CD4-positive, alpha-beta T cell (primary cell): ENCODE data around the gene TGM5. TPM values are rescaled to one million over a fixed set of nuclear protein-coding genes. Genes with fewer than 3 reads are reported as not detected.

ENCODE experiments used
- ATAC-seq: fragments of 200-7000 bp; cut with Tn5 transposase; one replicate; pipeline ENCODE4 v1.10.0; 2022; ENCODE audit warnings: mild to moderate bottlenecking; ENCODE audit not compliant: poor library complexity
- CTCF ChIA-PET: fragments of 350-600 bp; sonication (Branson Sonifier 250); formaldehyde crosslinking; loops from one replicate; lab custom pipeline; 2021; ENCODE audit warnings: antibody characterized with exemption, inconsistent platforms; lab: Charles Lee
- POLR2A ChIA-PET: fragments of 350-600 bp; sonication (Branson Sonifier 250); formaldehyde crosslinking; loops from one replicate; lab custom pipeline; 2021; ENCODE audit warnings: antibody characterized with exemption, inconsistent platforms; lab: Charles Lee
- DNase-seq, 14 experiments: peaks; one replicate each; pipeline ENCODE4 v3.0.0-alpha.2; 2013 to 2020; ENCODE audit warnings: mixed read lengths in 2 of 14
- H3K27ac ChIP-seq, 2 donors: one replicate each; pipeline versions ENCODE4 v1.5.1 to v1.7.0; 2013; ENCODE audit warnings: low read length in 2 of 2, low read depth in 1 of 2, mild to moderate bottlenecking in 1 of 2
- H3K27me3 ChIP-seq, 2 experiments: 1 replicate in 1 of 2; 2 replicates in 1 of 2; pipeline versions ENCODE4 v1.6.1 to v1.7.0; 2013; ENCODE audit warnings: low read length in 2 of 2, control low read depth in 1 of 2, mild to moderate bottlenecking in 1 of 2, moderate library complexity in 1 of 2; ENCODE audit not compliant: insufficient read depth in 2 of 2, control insufficient read depth in 1 of 2
- H3K36me3 ChIP-seq: one replicate; pipeline ENCODE4 v1.6.1; 2013; ENCODE audit warnings: low read length, control low read depth; ENCODE audit not compliant: insufficient read depth
- H3K4me1 ChIP-seq: one replicate; pipeline ENCODE4 v1.6.1; 2013; ENCODE audit warnings: low read length, control low read depth; ENCODE audit not compliant: insufficient read depth
- H3K4me3 ChIP-seq: one replicate; pipeline ENCODE4 v1.5.1; 2013; ENCODE audit warnings: mild to moderate bottlenecking, low read length, moderate library complexity
- H3K9me3 ChIP-seq, 2 experiments: 1 replicate in 1 of 2; 2 replicates in 1 of 2; pipeline versions ENCODE4 v1.6.1 to v1.7.0; 2013; ENCODE audit warnings: low read length in 2 of 2, mild to moderate bottlenecking in 2 of 2, control low read depth in 1 of 2, moderate library complexity in 1 of 2; ENCODE audit not compliant: control insufficient read depth in 1 of 2, insufficient read depth in 1 of 2
- H3K27ac Mint-ChIP-seq: one replicate; pipeline ENCODE4 v1.8.0; 2020; ENCODE audit warnings: mixed read lengths
- H3K27me3 Mint-ChIP-seq: one replicate; pipeline ENCODE4 v1.8.0; 2021; ENCODE audit warnings: mixed read lengths
- H3K36me3 Mint-ChIP-seq: one replicate; pipeline ENCODE4 v1.8.0; 2021; ENCODE audit warnings: low read depth, mixed read lengths
- H3K4me1 Mint-ChIP-seq: one replicate; pipeline ENCODE4 v1.8.0; 2021; ENCODE audit warnings: low read depth, mixed read lengths
- H3K4me3 Mint-ChIP-seq: one replicate; pipeline ENCODE4 v1.8.0; 2020; ENCODE audit warnings: mild to moderate bottlenecking, mixed read lengths
- H3K9me3 Mint-ChIP-seq: one replicate; pipeline ENCODE4 v1.8.0; 2020; ENCODE audit warnings: mixed read lengths
- intact Hi-C, 2 experiments: fragments of 100-400 bp; cut with DNase I in 1 of 2; cut with micrococcal nuclease in 1 of 2; formaldehyde crosslinking; loops; one replicate each; pipeline versions ENCODE4 v1.15.1 to v1.9.0; 2023 to 2025; cut with DNase I, micrococcal nuclease
- total RNA-seq, 174 experiments: library from RNA in 2 of 174; stranded (reverse) in 2 of 174; gene quantifications; one replicate each; pipeline ENCODE4 v1.2.3 and lab custom pipeline; 2021 to 2026
- TF ChIP-seq, protein P1 (sequence below): fragments of 200-600 bp; IDR thresholded peaks from one replicate; pipeline ENCODE4 v1.8.0; 2022; ENCODE audit warnings: antibody characterized with exemption, mild to moderate bottlenecking

The TGM5 gene
- total RNA-seq, 2 experiments from 2014 or later: not detected

DNA sequence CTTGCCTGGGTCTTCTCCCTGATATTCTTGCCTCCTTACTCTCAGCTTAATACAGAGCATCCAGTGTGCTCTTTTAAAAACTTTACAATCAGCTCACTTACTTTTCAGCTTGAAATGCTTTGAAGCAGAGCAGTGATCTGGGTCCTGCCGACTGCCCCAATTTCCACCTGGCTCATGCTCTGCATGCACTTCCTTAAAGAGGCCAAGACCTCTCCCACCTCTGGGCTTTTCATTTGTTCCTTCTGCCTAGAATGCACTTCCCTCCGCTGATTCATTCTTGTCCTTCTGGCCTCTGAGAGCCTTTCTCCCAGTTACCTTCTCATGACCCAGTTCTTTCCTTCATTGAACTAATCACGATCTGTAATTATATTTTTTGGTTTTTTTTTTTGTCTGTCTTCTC lies 83.5 kb downstream of the TGM5 start:
- intact Hi-C loops: loop anchor here in 1 of 2 experiments (5.0 to 10.0 kb wide), 3 partner anchors 76 to 1984 kb away; partner anchors contain the start of genes TTBK2 and UBR1
- Histone ChIP-seq H3K36me3 (peaks cover 14% of the 10 kb centered on the region), H3K27me3 (no peaks in the 10 kb centered on the region), H3K4me1 (peaks cover 19% of the 10 kb centered on the region), H3K27ac (no peak overlapping the region), H3K4me3 (no peak overlapping the region), H3K9me3 (no peaks in the 10 kb centered on the region)
- no peak overlapping the region for H3K4me3 Mint-ChIP-seq
- TF ChIP-seq, protein P1, sequence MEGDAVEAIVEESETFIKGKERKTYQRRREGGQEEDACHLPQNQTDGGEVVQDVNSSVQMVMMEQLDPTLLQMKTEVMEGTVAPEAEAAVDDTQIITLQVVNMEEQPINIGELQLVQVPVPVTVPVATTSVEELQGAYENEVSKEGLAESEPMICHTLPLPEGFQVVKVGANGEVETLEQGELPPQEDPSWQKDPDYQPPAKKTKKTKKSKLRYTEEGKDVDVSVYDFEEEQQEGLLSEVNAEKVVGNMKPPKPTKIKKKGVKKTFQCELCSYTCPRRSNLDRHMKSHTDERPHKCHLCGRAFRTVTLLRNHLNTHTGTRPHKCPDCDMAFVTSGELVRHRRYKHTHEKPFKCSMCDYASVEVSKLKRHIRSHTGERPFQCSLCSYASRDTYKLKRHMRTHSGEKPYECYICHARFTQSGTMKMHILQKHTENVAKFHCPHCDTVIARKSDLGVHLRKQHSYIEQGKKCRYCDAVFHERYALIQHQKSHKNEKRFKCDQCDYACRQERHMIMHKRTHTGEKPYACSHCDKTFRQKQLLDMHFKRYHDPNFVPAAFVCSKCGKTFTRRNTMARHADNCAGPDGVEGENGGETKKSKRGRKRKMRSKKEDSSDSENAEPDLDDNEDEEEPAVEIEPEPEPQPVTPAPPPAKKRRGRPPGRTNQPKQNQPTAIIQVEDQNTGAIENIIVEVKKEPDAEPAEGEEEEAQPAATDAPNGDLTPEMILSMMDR: no peak
- peaks cover 51% of the 10 kb centered on the region for H3K36me3 Mint-ChIP-seq
- H3K4me1 Mint-ChIP-seq: peaks cover 33% of the 10 kb centered on the region
- H3K27ac Mint-ChIP-seq: peak overlapping the region; percentile 98
- ATAC-seq: no peak
- DNase-seq: no peak
- no peaks in the 10 kb centered on the region for H3K9me3 Mint-ChIP-seq
- ChIA-PET CTCF (interaction anchor here (1.1 kb wide), 1 partner anchor 20 kb away, joined by 3 read pairs; no protein-coding TSS in a partner anchor), POLR2A (interaction anchor here (1.1 kb wide), 1 partner anchor 77 kb away, joined by 4 read pairs; the partner anchor contains the start of gene UBR1)
- H3K27me3 Mint-ChIP-seq: no peaks in the 10 kb centered on the region

Other genes starting within 250 kb of the TGM5 start
- gene UBR1, start 160.9 kb downstream of the TGM5 start, total RNA-seq: 10 to 100 TPM; 42.6 to 45.9 TPM
- 10 to 100 TPM; 17.5 to 22.5 TPM for gene TMEM62, start 133.3 kb downstream of the TGM5 start, total RNA-seq
- 100 to 1,000 TPM in 1 of 2 experiments, 10 to 100 TPM in 1; 92.3 to 103 TPM for gene CCNDBP1, start 81.5 kb downstream of the TGM5 start, total RNA-seq
- not detected for gene EPB42, start 45.9 kb downstream of the TGM5 start, total RNA-seq
- gene TGM7, start 35.3 kb upstream of the TGM5 start, total RNA-seq: not detected
- gene LCMT2, start 63.6 kb upstream of the TGM5 start, total RNA-seq: 1 to 10 TPM; 5.8 to 5.9 TPM
- gene ZSCAN29, start 104.1 kb upstream of the TGM5 start, total RNA-seq: 1 to 10 TPM; 7.1 to 7.4 TPM
- gene TUBGCP4, start 104.2 kb upstream of the TGM5 start, total RNA-seq: 1 to 10 TPM; 4.1 to 5.9 TPM
- gene TP53BP1, start 226.2 kb upstream of the TGM5 start, total RNA-seq: 10 to 100 TPM; 43.0 to 44.6 TPM